Cardiac muscle cell (in vitro differentiated cells and primary cell): ENCODE results near the gene CEP120. TPM values are rescaled to one million over a fixed set of nuclear protein-coding genes. Genes with fewer than 3 reads are reported as not detected.
A peak's percentile ranks its signal among the peaks of the same experiment; 100 is the strongest.
"Not testable (repeated sequence)": the region's sequence is repeated elsewhere in the genome, so short reads cannot be mapped to it uniquely, and the experiment has no call there.

Experiments used
- DNase-seq, 2 donors: peaks; one replicate each; pipeline versions ENCODE4 v3.0.0 to v3.0.0-alpha.2; 2010 to 2017; ENCODE audit warnings: low read depth in 1 of 2, low spot score in 1 of 2
- H3K27ac ChIP-seq: fragments of 200-600 bp; sonication (generic); 2 replicates; pipeline ENCODE4 v1.5.1; 2016
- H3K27me3 ChIP-seq: fragments of 200-600 bp; sonication (generic); 2 replicates; pipeline ENCODE4 v1.6.0; 2016; ENCODE audit warnings: control low read depth
- H3K36me3 ChIP-seq: fragments of 200-600 bp; sonication (generic); 2 replicates; pipeline ENCODE4 v1.5.1; 2016; ENCODE audit warnings: control low read depth
- H3K4me1 ChIP-seq: fragments of 200-600 bp; sonication (generic); 2 replicates; pipeline ENCODE4 v1.8.1; 2017; ENCODE audit warnings: low read depth, mild to moderate bottlenecking, mixed run types
- H3K4me3 ChIP-seq: fragments of 200-600 bp; sonication (generic); 2 replicates; pipeline ENCODE4 v1.5.1; 2016; ENCODE audit warnings: mild to moderate bottlenecking
- H3K9me3 ChIP-seq: fragments of 200-600 bp; sonication (generic); 2 replicates; pipeline ENCODE4 v1.5.1; 2017; ENCODE audit warnings: low read depth, mild to moderate bottlenecking, control low read depth
- CTCF ChIP-seq: IDR thresholded peaks from 2 replicates; pipeline ENCODE4 v1.5.1; 2012; ENCODE audit warnings: low read depth, mild to moderate bottlenecking, low read length
- polyA plus RNA-seq: library from polyadenylated mRNA; unstranded; fragments of >200 nt; fragmentation: Nextera tagmentation; extraction: Ambion mirVana; gene quantifications from 2 replicates; pipeline ENCODE4 v1.2.1, GENCODE V29; 2016
- total RNA-seq: library from RNA; depleted of rRNA; stranded (reverse); fragments of >200 nt; gene quantifications from 2 replicates; pipeline ENCODE4 v1.2.3, GENCODE V29; 2016

The CEP120 gene
- total and polyA plus RNA-seq, 2 experiments from 2014 or later, result 6.5 to 16.3 TPM

- TF ChIP-seq CTCF, result no peak
- Histone ChIP-seq H3K36me3 (peaks cover 4% of the 10 kb centered on the region), H3K27ac (no peak overlapping the region), H3K4me3 (peak overlapping the region; percentile 71), H3K27me3 (no peaks in the 10 kb centered on the region), H3K9me3 (no peaks in the 10 kb centered on the region), H3K4me1 (peaks cover 4% of the 10 kb centered on the region)
- peak in 1 of 2 donors; percentile 10 for DNase-seq
Observed at GRCh38 chr5:123421773-123422172, 1.4 kb downstream of the CEP120 start.

GRCh38 chr5:123414974-123415373, 8.2 kb downstream of the CEP120 start:
- Histone ChIP-seq H3K36me3 (peaks cover 10% of the 10 kb centered on the region), H3K27ac (no peak overlapping the region), H3K4me3 (no peak overlapping the region), H3K4me1 (no peaks in the 10 kb centered on the region), H3K9me3 (no peaks in the 10 kb centered on the region), H3K27me3 (no peaks in the 10 kb centered on the region)
- no peak for DNase-seq
- no peak for TF ChIP-seq CTCF

- no peaks in the 10 kb centered on the region for H3K4me1 ChIP-seq
- no peak overlapping the region for H3K27ac ChIP-seq
- H3K27me3 ChIP-seq, result no peaks in the 10 kb centered on the region
- H3K9me3 ChIP-seq, result no peaks in the 10 kb centered on the region
- DNase-seq, result no peak
- TF ChIP-seq CTCF, result no peak
- no peak overlapping the region for H3K4me3 ChIP-seq
- H3K36me3 ChIP-seq, result peaks cover 6% of the 10 kb centered on the region
Observed at GRCh38 chr5:123412206-123412605, 11.0 kb downstream of the CEP120 start.

- H3K4me3 ChIP-seq, H3K4me1 ChIP-seq, H3K27me3 ChIP-seq, H3K27ac ChIP-seq, H3K9me3 ChIP-seq, H3K36me3 ChIP-seq, DNase-seq: not testable (repeated sequence)
Observed at GRCh38 chr5:123401999-123402398, 21.2 kb downstream of the CEP120 start.

GRCh38 chr5:123401320-123401719, 21.9 kb downstream of the CEP120 start:
- no peaks in the 10 kb centered on the region for H3K9me3 ChIP-seq
- no peaks in the 10 kb centered on the region for H3K27me3 ChIP-seq
- H3K4me1 ChIP-seq, result no peaks in the 10 kb centered on the region
- peaks cover 12% of the 10 kb centered on the region for H3K36me3 ChIP-seq
- no peak overlapping the region for H3K27ac ChIP-seq
- DNase-seq, result no peak
- H3K4me3 ChIP-seq, result no peak overlapping the region
- TF ChIP-seq CTCF, result no peak

GRCh38 chr5:123400870-123401291, 22.3 kb downstream of the CEP120 start:
- peaks cover 12% of the 10 kb centered on the region for H3K36me3 ChIP-seq
- H3K9me3 ChIP-seq, H3K4me1 ChIP-seq, DNase-seq, H3K27me3 ChIP-seq, H3K4me3 ChIP-seq, H3K27ac ChIP-seq: not testable (repeated sequence)
